SHP77 (cell line): ENCODE measurements around the gene A1BG.
A peak's percentile ranks its signal among the peaks of the same experiment; 100 is the strongest.
"Not testable (repeated sequence)": the region's sequence is repeated elsewhere in the genome, so short reads cannot be mapped to it uniquely, and the experiment has no call there.

Experiments used
- DNase-seq, 2 experiments: peaks; one replicate each; lab custom pipeline; 2025; lab: John Stamatoyannopoulos, UW

The A1BG gene

DNA sequence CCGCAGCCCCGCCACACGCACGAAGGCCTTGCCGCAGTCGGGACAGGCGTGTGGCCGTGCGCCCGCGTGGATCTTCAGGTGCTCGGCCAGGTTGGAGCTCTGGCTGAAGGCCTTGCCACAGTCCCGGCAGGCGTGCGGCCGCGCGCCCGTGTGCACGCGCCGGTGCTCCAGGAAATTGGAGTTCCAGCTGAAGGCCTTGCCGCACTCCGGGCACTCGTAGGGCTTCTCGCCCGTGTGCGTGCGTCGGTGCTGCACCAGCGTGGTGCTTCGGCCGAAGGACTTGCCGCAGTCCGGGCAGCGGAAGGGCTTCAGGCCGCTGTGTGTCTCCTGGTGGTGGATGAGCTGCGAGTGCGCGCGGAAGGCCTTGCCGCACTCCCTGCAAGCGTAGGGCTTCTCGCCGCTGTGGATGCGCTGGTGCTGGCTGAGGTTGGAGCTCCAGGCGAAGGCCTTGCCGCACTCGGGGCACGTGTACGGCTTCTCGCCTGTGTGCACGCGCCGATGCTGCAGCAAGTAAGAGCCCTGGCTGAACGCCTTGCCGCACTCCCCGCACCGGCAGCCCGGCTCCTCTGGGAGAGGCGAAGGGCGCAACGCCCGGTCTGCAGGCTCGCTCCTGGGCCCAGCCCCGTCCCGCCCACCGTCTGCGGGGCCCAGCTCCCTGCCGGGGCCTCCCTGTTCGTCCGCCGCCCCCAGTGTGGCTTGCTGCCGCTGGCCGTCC is 3.6 kb upstream of the A1BG start:
- no peak for DNase-seq

DNA sequence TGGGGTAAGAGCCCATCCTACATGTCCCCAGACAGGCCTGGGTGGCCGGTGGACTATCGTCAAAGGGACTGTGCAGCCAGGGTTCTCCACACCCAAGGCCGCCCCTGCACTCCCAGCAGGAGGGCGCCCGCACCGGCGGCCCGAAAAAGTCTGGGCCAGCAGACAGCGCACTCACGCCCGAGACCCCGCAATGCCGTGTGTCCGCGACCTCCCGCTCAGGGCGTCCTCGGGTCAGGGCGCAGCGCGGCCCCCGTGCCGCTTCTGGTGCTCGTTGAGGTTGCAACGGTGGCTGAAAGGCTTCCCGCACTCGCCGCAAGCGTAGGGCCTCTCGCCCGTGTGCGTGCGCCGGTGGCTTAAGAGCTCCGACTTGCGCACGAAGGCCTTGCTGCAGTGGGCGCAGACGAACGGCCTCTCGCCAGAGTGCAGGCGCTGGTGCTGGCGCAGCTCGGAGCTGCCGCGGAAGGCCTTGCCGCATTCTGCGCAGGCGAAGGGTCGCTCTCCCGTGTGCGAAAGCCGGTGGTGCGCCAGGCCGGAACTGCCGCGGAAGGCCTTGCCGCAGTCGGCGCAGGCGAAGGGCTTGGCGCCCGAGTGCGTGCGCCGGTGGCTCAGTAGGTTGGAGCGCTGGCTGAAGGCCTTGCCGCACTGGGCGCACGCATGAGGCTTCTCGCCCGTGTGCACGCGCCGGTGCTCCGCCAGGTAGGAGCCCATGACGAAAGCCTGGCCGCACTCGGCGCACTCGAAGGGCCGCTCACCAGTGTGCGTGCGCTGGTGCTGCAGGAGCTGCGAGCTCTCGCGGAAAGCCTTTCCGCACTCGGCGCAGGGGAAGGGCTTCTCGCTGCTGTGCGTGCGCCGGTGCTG is 2.8 kb upstream of the A1BG start:
- DNase-seq, result no peak

DNA sequence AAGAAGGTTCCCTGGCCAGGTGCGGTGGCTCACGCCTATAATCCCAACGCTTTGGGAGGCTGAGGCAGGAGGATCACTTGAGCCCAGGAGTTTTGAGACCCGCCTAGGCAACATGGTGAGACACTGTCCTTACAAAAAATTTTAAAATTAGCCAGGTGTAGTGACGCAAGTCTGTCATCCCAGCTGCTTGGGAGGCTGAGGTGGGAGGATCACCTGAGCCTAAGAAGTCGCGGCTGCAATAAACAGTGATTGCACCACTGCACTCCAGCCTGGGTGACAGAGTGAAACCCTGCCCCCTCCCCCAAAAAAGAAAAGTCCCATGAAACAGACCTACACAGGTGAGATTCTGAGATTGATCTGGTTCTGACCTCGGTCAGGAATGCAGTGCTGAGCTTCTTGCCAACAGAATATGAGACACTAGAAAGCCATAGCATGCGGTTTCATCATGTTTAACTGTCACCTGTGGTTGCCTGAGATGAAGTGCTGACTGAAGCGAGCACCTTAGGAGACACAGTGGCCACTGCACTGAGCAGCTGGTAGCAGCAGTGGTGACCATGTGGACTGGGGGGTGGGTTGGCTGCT is 2.0 kb upstream of the A1BG start:
- no peak for DNase-seq

DNA sequence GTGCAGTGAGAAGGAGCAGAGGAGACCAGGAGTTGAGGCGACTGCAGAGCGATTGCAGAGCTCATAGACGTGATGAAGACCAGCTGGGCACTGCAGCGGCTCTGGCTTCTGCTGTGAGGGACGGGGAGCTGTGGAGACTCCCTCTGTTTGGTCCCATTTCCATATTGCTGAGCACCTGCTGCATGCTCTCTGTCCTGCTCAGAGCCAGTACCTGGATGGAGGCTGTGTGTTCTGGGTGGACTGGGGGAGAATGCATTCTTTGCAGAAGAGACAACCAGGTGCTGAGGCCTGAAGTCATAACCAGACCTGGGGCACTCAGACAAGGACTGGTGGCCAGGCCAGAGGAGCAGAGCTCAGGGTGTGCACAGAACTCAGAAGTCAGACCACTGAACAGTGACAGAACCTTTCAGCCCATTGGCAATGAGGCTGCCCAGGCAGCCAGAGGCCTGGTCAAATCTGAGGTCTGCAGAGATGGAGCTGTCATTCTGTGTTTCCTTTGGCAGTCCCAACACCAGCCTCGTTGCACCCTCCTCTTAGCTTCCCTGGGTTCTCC is 1.3 kb upstream of the A1BG start:
- no peak for DNase-seq

DNA sequence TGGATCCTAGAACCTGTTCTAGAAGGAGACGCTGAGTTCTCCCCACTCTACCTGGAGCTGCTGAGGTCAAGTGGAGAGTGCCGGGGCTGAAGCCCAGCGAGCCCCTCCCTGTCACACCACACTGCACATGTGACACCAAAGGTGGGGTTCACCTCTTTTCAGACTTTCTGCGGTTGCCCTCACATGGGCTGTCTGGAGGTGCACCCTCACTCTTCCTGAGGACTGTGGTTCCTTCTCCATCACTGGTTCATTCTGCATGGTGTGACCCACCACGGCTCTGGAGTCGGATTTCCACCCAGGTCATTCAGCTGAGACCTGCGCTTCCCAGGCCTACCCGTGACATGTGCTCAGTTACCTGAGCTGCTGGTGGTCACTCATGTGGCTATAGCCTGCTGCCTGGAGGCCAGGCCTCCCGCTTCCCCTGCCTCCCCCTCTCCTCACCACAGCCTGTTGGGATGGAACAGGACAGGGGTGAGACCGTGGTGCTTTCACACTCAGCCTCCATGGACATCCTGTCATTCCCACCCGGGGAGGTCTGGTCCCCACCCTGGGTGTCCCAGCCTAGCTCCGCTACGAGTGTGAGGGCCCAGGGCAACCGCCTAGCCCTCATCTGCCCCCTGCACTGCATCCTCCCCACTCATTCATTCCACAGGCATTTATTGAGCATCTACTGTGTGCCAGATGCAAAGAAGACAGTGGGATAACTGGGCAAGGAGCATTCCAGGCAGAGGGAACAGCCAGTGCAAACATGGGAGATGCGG is 605 bp upstream of the A1BG start:
- no peak for DNase-seq

DNA sequence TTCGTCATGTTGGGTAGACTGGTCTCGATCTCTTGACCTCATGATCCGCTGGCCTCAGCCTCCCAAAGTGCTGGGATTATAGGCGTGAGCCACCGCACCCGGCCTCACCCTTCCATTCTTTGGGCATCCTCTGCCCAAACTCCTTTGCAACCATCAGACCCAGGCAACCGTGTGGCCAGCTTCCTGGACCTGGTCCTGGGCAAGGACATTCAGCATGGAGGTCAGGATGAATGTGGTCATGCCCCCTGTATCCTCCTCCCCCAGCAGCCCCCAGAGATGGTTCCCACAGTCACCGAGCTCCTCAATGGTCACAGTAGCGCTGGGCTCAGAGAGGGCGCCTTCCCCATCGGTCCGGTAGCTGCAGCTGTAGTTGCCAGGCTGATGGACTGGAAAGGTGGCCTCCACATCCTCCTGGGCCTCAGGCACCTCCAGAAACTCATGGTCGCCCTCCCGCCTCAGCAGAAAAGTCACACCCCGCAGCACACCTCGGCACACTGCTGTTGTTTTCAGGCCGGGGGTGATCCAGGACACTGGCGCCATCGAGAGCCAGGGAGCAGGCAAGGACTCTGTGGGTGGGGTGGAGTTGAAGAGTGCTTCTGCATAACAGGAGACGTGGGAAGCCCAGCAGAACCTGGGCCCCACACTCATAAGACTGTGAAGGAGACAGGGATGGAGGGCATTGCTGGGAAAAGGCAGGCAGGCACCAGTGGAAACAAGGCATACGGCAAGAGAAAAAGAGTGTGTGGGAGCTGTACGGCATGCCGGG is 1.1 kb downstream of the A1BG start:
- DNase-seq, result no peak

DNA sequence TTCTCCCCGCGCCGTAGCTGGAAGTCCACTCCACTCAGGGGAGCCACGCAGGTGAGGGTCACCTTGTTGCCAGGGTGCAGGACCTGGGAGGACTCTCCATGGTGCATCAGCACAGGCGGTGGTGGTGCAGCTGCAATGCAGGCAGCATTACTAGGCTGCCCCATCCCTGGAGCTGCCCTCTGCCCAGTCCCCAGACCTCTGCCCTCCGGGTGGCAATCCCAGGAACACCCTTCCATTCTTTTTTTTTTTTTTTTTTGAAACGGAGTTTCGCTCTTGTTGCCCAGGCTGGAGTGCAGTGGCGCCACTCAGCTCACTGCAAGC is 1.8 kb downstream of the A1BG start:
- no peak for DNase-seq

DNA sequence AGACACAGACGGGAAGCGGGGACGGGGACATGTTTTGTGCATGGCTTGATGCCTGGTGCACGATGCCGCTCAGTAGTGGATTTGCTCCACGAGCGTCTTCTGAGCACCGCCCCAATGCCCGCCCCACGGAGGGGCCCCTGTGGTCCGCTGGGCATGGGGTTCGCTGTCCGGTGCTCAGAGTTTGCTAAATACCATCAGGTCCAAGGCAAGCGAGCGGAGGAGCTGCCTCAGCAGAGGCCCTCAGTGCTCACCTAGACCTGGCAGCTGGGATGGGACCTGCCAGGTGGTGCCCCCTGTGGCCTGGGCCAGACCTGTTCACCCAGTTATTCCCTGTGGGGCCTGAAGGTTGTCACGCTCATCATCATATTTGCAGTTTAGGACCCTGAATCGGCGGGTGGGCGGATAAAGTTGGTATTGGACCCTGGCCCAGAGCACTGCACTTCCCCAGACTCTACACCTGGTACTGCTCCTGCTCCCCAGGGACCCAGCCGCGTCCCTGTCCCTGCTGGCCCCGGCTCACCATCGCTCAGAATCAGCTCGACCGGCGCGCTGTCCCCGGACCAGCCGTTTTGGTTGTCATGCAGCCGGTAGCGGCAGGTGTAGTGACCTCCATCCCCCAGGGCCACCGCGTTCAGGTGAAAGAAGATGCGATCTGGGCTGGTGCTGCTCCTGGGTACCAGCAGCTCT is 2.3 kb downstream of the A1BG start:
- DNase-seq, result no peak

DNA sequence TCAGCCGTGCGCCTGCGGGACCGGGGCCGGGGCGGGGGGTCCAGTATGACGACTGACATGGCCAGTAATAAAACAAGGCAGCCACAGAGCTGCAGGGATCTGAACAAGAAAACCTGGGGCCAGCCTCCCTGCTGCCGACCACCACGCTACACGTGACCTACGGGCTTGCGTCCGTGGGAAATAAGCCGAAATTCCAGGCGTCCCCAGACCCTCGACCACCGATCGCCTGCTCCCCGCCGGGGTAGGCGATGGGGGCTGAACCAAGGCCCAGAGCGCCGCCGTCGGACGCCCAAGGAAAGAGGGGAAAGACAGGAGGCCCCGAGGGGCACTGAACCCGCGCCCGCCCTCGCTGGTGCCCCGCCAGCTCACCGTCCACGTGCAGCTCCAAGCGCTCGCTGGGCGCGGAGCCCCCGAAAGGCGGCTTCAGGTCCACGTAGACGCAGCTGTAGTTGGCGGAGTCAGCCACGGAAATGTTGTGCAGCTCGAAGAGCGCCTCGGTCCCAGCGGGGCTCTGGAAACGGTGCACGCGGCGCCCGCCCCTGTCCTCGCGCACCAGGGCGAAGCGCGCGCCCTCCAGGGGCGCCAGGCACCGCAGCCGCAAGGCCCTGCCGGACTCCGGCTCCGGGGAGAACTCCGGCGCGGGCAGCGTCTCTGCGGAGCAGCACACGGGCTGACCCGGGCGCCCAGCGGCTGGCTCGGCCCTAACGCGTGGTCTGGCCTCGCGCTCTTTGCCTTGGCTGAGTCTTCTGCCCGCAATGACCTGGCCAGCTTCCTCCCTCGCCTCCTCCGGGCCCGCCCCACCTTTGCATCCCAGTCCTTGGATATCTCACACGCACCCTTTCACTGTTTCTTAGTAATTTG is 3.1 kb downstream of the A1BG start:
- no peak for DNase-seq

DNA sequence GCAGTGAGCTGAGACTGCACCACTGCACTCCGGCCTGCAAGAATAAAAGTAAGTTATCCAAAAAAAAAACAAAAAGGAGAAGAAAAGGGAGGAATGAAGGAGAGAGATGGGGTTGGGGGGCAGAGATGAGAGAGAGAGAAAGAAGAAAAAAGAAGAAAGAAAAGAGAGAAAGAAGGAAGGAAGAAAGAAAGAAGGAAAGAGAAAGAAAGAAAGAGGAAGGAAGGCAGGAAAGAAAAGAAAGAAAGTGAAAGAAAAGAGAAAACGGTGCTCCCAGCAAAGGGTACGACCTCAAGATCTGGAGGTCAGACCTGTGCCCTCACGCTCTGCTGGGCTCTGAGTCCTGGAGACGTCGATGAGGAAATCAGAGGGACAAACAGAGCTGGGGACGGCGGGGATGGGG is 3.7 kb downstream of the A1BG start:
- no peak for DNase-seq

DNA sequence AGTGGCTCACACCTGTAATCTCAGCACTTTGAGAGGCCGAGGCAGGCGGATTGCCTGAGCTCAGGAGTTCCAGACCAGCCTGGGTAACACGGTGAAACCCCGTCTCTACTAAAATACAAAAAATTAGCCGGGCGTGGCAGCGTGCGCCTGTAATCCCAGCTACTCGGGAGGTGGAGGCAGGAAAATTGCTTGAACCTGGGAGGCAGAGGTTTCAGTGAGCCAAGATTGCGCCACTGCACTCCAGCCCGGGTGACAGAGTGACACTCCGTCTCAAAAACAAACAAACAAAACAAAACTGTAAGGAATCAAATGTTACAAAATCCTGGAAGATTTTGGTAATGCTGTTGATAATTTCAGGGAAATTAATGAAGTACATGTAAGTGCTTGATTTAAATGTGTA is 5.2 kb downstream of the A1BG start:
- not testable (repeated sequence) for DNase-seq

DNA sequence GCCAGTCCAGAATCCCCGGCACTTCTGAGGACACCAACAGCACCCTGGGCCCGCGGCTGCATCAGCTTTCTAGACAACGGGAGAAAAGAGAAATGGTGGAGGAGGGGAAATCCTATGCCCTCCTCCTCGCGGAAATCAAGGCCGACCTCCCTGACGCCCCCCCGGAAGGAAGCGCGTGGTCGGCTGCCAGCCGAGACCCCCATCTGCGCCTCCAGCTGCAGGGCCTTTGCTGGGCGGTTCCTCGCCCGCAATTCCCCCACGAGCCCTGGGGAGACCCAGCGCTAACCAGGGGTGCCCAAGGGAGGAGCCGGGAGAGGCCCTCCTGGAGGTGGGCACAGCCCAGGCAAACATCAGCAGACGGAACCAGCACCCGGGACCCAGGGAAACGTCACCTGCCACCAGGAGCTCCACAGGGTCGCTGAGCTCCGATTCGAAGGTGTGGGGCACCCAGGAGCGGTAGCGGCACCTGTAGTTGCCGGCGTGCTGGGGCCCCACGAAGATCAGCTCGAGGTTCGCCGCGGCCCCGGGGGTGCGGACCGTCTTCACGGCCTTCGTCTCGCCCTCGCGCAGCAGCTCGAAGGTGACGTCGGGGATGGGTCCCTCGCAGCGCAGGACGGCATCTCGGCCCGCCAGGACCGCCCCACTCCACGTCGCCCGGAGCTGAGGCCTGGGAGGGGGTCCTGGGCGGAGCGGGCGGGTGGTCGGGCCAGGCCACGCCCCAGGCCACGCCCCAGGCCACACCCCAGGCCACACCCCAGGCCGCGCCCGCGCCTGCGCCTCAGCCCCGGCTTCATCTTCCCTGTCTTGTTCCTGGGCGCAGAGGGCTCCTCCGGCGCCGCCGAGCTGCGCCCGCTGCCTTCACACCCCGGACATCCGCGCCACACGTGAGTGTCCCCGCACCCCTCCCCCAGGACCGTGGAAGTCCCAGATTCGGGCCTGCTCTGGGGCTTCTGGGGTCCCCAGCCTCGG is 6.0 kb downstream of the A1BG start:
- peak in 1 of 2 experiments; percentile 25 for DNase-seq

DNA sequence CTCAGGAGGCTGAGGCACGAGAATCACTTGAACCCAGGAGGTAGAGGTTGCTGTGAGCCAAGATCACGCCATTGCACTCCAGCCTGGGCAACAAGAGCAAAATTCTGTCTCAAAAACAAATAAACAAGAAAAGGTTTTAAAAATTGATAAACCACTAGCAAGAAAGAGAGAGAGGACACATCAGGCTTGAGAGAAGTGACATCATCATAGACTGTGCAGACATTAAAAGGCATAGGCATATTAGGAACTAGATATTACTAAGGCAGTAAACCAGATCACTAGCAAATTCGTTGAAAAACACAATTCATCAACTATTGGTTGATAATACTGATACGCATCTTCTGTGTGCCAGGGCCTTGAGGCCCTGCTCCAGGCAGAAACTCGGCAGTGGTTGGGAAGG is 7.7 kb downstream of the A1BG start:
- no peak for DNase-seq

DNA sequence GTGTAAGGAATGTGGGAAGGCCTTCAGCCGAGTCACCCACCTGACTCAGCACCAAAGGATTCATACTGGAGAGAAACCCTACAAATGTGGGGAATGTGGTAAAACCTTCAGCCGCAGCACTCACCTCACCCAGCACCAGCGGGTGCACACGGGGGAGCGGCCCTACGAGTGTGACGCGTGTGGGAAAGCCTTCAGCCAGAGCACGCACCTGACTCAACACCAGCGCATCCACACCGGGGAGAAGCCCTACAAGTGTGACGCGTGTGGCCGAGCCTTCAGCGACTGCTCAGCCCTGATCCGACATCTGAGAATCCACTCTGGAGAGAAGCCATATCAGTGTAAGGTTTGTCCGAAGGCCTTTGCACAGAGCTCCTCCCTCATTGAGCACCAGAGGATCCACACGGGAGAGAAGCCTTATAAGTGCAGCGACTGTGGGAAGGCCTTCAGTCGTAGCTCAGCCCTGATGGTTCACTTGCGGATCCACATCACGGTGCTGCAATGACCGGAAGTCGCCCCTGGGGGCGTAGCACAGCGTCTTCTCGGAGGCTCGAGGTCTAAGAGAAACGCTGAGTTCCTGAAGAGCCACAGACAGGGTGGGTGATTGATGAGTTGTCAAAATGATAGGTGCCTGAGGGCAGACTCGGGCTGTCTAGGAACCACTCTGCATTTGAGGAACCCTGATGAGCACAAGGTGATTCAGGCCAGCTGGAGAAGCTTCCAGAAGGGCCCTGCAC is 14.3 kb downstream of the A1BG start:
- no peak for DNase-seq

DNA sequence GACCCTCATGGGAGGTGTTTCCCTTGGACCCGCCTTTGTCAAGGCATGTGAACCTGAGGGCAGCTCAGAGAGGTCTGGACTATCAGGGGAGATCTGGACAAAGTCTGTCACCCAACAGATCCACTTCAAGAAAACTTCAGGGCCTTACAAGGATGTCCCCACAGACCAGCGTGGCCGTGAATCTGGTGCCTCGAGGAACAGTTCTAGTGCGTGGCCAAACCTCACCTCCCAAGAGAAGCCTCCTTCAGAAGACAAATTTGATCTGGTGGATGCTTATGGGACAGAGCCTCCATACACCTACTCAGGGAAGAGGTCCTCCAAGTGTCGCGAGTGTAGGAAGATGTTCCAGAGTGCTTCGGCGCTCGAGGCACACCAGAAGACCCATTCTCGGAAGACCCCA is 15.0 kb downstream of the A1BG start:
- DNase-seq, result no peak

DNA sequence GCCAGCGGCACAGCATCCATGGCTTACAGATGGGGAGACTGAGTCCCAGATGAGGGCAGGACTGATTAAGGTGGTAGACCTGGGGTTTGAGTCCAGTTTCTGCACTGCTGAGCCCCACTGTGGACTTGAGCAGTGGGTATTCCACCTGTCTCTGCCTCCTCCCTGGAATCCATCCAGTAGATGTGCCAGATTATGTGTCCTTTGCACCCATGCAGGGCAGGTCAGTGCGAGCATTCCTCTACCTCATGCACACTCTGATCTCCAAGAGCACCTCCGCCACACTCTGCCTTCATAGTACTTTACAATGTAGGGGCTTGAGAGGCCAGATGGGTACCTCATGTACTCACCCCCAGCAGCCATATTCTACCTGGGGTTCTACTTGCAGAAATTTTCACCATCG is 16.5 kb downstream of the A1BG start:
- DNase-seq, result no peak

DNA sequence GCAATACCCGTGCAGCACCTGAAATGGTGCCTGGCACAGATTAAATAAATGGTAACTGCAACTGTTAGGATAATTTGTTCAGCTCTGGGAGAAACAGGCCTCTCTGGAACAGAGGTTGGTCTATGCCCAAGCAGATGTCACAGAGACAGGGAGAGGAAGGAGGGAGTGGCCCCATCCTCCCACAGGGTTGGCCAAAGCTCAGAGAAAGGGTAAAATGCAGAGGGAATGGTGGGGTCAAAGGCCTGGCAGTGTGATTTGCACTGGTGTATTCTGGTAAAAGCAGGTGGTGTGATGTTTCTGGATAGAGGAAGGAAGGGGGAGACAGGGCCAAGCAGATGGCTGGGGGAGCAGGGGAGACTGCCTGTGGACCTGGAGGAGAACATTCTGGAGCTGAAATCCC is 17.1 kb downstream of the A1BG start:
- no peak for DNase-seq

DNA sequence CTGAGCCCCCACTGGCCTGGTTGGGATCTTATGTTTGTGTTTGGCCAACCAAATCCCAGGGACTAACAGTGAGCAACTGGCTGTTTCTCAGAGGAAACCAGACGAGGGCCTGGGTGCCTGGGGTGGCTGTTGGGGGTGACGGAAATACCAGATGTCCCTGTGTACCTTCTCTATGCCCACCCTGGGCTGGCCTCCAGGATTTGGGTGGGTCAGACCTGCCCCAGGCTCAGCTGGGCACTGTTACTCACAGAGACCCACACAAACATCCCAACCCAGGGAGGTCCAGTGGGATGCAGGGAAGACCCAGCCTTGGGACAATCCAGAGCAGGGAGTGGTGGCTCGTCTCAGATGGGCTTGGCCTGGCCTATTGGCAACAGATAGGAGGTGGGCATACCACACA is 17.7 kb downstream of the A1BG start:
- DNase-seq, result no peak
